Stimulated activated CD4-positive, alpha-beta T cell treated with anti-CD3 and anti-CD28 coated beads, TNF-alpha, amount 100 ng/mL, for 24 hours (primary cell): ENCODE measurements around the gene DGUOK.
"Not testable (repeated sequence)": the region's sequence is repeated elsewhere in the genome, so short reads cannot be mapped to it uniquely, and the experiment has no call there.

Experiments
- DNase-seq, 3 experiments: peaks; one replicate each; pipeline ENCODE4 v3.0.0-alpha.2; 2020; ENCODE audit warnings: low read depth in 3 of 3

Gene DGUOK

DNA sequence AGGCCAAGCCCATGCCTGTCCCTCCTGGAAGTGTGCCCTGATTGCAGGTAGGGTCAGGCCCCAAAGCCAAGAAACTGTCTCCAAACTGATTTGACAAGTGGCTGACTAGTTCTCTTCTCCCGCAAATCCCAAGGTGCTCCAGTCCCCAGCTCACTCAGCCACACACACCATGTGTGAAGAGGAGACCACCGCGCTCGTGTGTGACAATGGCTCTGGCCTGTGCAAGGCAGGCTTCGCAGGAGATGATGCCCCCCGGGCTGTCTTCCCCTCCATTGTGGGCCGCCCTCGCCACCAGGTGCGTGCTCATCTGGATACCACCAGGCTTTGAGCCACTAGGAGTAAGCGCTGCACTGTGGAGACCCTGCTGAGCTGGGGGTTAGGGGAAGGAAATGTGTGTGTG is 25.5 kb upstream of the DGUOK start:
- no peak for DNase-seq

DNA sequence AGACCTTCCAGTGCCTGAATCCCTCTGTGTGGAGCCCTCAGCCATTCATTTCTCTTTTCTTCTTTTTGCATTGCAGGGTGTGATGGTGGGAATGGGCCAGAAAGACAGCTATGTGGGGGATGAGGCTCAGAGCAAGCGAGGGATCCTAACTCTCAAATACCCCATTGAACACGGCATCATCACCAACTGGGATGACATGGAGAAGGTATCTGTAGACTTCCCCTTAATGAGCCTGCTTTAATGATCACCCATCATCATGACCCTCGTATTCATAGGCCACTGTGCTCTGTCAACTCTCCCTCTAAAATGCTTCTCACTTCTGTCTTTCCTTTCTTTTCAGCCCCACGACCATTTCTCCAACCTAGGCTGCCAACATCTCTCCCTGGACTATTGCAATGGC is 24.4 kb upstream of the DGUOK start:
- DNase-seq: no peak

DNA sequence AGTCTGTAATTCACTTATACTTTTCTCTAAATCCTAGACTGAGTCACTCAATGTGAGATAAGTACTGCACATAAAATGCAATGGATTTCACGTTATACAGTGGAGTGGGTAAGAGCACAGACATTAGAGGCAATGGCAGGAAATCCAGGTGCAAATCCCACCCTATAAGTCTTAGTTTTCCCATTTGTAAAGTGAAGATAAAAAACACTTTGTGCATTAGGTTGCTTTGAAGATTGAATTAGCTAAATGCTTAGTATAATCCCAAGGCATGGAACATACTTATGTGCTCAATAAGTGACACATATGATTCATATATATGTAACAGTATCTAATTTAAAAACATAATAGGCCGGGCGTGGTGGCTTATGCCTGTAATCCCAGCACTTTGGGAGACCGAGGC is 23.4 kb upstream of the DGUOK start:
- DNase-seq: no peak

DNA sequence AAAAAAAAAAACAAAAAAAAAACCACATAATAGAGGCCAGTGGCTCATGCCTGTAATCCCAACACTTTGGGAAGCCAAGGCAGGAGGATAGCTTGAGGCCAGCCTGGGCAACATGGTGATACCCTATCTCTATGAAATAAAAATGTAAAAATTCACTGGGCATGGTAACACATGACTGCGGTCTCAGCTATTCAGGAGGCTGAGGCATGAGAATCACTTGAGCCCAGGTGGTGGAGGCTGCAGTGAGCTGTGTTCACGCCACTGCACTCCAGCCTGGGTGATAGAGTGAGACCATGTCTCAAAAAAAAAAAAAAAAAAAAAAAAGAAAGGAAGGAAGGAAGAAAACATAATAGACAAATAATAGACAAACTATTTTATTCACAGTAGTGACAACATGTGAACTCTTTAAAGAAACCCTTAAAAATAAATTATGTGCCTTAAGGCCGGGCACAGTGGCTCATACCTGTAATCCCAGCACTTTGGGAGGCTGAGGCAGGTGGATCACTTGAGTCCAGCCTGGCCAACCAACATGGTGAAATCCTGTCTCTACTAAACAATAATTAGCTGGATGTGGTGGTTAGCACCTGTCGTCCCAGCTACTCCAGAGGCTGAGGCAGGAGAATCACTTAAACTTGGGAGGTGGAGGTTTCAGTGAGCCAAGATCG is 22.6 kb upstream of the DGUOK start:
- not testable (repeated sequence) for DNase-seq

DNA sequence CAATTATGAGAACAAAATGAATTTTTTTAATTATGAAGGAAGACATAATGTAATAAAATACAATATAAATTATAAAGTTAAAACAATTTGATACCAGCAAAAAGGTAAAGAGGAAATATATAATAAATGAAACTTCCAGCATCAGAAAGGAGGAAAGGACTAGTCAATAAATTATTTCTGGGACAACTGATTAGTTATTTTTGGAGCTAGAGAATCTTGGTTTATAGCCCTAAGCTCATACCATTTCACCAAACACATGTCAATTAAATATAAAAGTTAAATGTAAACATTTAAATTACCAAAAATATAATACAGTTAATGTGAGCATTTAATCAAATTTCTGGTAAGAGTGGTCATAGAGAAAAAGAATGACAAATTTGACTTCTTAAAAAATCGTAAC is 21.7 kb upstream of the DGUOK start:
- DNase-seq: no peak

DNA sequence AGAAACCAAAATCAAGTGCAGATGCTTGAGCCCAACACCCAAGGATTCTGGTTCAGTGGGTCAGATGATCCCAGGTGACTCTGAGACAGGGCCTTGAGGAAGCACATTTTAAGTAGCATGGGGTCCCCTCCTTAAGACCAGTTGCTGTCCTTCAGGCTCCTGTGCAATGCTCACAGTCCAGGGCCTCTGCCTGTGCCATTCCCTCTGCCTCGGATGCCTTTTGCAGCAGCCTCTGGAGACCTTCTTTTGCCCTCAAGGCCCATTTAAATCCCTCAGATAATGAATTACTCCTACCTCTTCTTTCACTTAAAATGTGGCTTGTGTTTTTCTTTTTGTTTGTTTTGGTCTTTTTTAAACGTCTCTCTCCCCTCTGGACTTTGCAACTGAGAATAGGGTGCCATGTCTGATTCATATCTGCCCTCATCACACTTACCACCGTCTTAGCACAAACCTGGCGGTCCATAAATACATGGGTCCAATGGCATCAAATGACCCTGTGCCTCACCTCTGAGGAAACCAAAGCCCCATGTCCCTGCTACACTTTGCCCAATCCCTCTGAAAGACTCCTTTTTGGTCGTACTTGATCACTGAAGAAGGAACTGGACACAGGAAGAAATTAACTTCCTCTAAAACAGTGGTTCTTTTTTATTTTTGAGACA is 19.7 kb upstream of the DGUOK start:
- no peak for DNase-seq

DNA sequence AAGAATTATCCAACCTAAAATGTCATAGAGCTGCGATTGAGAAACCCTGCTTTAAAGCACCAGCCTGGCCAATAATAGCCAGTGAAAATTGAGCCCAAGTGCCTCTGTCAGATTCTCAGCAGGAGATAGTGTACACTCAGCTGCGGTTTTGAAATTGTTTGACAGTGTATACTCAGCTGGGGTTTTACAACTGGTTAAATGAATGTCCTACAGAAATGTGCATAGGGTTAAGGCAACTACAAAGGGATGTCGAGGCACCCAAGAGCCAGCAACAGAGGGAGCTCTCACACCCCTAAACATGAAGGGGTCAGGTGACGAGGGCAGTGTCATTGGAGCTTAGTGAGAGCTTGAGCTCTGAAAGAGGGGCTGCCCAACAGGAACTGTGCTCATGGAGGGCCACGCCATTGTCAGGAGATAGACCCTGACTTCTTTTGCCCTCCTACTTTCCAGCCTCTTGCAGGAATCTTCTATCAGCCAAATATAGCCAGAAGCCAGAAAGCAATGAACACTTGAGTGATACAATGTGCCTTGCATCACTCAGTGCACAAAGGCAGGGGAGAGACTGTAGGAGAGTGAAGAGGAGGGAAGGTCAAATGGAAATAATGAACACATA is 18.7 kb upstream of the DGUOK start:
- peak in 2 of 3 experiments; percentile 23 to 29 for DNase-seq

DNA sequence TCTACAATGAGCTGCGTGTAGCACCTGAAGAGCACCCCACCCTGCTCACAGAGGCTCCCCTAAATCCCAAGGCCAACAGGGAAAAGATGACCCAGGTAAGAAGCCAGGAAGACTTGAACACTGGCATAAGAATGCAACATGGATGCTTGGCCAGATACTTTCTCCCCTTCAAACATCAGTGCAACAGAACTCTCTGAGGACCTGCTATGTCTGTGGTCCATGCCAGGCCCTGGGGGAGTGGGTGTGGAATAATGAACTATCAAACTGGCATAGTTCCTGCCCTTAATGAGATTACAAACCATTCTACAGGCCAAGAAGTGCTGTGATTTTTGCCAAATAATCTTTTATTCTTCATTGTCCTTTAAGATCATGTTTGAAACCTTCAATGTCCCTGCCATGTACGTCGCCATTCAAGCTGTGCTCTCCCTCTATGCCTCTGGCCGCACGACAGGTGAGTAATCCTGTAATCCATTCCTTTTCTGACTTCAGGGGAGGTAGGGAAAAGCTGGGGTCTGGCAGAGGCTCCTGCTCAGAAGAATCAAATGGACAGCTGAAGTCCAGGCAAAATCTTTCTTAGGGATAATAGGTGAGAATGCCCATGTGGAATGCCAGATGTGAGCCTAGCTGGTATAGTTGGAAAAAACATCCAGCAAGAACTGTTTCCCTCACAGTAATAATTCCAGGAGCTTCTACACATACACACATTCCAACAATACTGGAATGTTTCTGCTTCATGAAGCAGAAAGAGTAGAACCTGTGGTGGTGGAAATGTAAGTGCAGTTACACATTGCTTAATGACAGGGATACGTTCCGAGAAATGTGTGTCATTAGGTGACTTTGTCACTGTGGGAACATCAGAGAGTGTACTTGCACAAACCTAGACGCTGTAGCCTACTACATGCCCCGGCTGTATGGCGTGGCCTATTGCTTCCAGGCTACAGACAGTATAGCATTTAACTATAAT is 17.7 kb upstream of the DGUOK start:
- DNase-seq: no peak

DNA sequence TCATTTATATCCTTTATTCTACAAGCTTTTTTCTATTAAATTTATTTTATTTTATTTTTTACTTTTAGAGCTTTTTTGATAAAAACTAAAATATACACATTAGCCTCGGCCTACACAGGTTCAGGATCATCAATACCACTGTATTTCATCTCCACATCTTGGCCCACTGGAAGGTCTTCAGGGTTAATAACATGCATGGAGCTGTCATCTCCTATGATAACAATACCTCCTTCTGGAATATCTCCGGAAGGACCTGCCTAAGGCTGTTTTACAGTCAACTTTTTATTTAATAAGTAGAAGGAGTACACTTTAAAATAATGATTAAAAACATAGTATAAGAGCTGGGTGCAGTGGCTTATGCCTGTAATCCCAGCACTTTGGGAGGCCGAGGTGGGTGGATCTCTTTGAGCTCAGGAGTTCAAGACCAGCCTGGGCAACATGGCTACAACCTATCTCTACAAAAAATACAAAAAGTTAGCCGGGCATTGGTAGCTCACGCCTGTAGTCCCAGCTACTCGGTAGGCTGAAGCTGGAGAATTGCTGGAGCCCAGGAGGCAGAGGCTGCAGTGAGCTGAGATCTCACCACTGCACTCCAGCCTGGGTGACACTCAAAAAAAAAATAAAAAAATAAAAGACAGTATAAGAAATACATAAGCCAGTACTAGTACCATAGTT is 15.7 kb upstream of the DGUOK start:
- DNase-seq: no peak

DNA sequence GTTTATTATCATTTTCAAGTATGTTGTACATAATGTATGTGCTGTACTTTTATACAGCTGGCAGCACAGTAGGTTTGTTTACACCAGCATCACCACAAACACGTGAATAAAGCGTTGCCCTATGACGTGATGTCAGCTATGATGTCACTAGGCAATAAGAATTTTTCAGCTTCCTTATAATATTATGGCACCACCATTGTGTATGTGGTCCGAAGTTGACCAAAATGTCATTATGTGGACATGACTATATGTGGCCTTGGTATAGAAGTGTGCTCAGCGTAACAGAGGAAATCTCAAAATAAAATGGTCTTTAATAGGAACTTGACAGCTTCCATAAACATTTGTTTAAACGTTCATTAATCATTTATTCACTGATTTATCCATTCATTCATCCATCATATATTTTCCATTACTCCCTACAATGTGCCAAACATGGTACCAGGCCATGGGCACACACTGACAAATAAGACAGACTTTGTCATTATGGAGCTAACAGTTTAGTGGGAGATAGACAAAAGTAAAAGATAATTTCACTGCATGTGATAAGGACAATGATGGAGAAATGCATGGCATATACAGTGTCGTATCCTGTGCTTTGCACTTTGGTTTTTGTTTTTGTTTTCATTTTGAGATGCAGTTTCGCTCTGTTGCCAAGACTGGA is 15.0 kb upstream of the DGUOK start:
- no peak for DNase-seq

DNA sequence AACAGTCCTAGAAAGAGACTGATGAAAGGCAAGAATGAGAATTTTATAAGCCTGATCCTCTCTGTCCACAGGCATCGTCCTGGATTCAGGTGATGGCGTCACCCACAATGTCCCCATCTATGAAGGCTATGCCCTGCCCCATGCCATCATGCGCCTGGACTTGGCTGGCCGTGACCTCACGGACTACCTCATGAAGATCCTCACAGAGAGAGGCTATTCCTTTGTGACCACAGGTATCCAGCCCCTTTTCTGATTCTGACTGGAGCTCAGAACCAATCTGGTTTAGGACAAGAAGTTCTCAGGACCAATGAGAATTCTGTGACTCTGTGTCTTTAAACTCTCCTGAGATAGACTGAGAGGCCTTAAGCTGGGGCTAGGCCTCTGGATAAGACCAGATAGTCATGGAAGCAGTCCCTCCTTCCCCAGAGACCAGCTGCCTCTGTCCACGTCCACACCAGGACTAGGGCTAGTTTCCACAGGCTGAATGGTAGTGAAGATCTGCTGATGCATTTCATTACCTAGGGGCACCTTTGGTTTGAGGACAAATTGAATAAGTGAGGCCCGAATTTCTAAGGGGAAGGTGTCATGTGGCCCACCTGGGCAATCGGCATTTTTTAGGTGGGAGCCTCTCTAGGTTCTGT is 13.1 kb upstream of the DGUOK start:
- no peak for DNase-seq

DNA sequence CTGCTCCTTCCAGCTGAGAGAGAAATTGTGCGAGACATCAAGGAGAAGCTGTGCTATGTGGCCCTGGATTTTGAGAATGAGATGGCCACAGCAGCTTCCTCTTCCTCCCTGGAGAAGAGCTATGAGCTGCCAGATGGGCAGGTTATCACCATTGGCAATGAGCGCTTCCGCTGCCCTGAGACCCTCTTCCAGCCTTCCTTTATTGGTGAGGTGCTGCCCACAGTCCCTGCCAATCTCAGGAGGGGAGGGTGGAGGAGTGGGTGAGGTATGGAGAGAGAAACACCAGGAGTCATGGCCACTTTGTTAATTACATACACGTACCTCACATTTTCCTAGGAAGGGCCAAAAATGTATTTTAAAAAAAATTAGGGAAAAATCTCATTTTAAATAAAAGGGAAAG is 12.0 kb upstream of the DGUOK start:
- DNase-seq: no peak

DNA sequence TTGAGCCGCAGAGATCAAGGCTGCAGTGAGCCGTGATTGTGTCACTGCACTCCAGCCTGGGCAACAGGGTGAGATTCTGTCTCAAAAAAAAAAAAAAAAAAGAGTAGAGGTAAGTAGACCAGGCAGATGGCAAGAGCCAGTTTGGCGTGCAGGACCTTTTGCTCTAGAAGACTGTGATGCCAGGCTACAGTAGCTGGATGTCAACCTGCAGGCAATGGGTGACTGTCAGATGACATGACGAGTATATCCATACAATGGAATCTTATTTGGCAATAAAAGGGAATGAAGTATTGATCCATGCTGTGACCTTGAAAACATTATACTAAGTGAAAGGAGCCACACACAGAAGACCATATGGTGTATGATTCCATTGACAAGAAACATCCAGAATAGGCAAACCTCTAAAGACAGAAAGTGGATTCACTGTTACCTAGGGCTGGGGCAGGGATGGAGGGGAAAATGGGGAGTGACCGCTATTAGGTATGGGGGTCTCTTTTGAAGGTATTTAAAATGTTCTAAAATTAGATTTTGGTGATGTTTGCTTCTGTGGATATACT is 11.2 kb upstream of the DGUOK start:
- no peak for DNase-seq

DNA sequence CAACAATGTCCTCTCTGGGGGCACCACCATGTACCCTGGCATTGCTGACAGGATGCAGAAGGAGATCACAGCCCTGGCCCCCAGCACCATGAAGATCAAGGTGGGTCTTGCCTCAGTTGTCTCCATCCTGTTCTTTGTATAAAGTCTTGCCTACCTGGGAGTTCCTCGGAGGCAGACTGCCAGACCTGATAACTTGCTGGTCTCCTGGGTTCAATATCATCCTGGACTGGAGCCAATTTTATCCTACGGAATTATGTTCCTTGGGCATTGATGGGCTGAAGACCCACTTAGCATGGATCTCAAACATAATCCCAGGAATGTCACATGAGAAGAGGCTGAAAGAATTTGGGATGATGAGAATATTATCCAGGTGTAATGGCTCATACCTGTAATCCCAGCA is 10.0 kb upstream of the DGUOK start:
- no peak for DNase-seq

DNA sequence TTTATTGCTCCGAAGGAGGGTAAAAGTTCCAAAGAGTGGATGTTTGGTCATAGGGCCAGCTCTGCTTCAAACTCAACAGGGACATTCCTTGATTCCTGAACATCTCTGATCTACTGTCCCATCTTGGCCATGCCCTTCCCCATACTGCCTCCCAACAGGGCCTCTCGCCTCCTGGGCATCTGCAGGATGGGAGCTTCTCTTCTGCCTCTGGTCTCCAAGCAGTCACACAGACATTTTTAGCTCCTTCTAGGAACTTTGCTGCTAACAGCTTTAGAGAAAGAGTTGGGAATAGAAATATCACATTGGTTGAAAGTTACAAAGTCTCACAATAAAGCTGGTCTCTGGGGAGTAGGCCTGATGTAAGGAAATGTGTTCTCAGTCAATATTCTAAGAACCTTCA is 9.4 kb upstream of the DGUOK start:
- no peak for DNase-seq

DNA sequence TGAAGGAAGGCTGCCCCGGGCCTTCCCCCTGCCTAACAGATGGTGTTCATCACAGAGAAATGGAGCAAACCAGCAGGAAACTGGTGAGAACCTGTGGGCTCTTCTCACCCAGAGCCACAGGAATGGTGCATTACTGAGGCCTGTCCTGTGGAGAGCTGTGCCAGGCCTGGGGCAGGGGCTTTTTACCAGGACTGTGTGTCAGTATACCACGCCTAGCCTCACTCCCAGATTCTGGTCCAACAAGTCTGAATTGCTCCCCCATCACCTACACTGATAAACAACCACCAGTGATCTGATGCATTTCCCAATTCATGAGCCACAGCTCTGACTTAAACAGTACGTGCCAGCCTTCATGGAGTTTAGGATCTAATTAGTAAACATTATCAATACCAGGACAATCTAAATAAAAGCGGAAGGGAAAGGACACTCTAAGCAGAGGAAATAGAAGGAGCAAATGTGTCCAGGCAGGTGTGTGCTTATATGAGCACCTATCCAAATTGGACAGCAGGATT is 8.9 kb upstream of the DGUOK start:
- no peak for DNase-seq

DNA sequence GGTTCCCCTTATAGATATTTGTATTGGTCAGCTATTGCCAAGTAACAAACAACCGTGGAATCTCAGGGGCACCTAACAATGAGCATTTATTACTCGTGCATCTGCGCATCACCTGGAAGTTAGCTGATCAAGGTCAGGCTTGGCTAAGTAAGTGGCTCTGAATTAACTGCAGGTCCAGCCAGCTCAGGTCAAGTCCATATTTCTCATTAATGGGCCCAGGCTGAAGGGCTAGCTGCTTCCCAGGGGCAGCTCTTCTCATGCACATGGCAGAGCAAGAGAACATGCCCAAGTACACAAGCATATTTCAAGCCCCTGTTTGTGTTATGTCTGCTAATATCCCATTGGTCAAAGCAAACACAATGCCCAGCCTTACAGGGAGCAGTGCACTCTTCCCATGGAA is 7.8 kb upstream of the DGUOK start:
- no peak for DNase-seq

DNA sequence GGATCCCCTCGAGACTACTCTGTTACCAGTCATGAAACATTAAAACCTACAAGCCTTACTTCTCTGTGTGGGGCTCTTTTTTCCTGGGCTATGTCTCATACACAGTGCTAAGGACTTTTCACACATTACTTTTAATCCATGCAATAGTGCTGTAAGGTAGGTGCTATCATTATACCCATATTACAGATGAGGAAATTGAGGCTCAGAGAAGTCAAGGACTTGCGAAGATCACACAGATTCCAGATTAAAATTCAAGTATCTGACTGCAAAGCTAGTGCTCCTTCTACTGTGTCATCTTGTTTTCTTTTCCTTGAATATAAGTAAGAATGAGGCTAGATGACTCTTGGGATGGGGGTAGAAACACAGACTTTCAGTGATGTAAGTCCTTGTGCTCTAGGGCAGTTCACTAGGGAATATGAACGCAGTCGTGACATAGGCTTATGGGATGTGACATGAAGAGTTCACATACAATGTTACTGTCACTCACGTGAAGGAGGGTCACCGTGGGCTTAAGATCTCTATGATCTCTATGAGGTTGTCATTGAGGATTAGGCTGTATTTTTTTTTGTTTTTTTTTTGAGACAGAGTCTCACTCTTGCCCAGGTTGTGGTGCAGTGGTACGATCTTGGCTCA is 7.0 kb upstream of the DGUOK start:
- DNase-seq: no peak
